GM12878 (cell line): Measurements from ENCODE around the gene CTBP1.

ENCODE experiments used
- BRCA1 ChIP-seq: IDR thresholded peaks from 2 replicates; pipeline ENCODE4 v1.6.1; 2011; ENCODE audit warnings: low read depth, low read length, improper control_type of control experiment
- EGR1 ChIP-seq, 2 experiments: IDR thresholded peaks; 1 replicate in 1 of 2; 2 replicates in 1 of 2; pipeline ENCODE4 v1.6.1; 2011 to 2012; ENCODE audit warnings: low read depth in 2 of 2, low read length in 2 of 2, borderline replicate concordance in 1 of 2, mild to moderate bottlenecking in 1 of 2, moderate library complexity in 1 of 2
- HDGF ChIP-seq: fragments of 450-650 bp; IDR thresholded peaks from 2 replicates; pipeline ENCODE4 v1.6.1; 2016; ENCODE audit warnings: antibody characterized with exemption
- MEF2A ChIP-seq: IDR thresholded peaks from 2 replicates; pipeline ENCODE4 v1.6.1; 2011; ENCODE audit warnings: low read depth, mild to moderate bottlenecking, low read length, moderate library complexity; ENCODE audit not compliant: insufficient read depth
- MYC ChIP-seq: IDR thresholded peaks from 2 replicates; pipeline ENCODE4 v1.6.1; 2011; ENCODE audit warnings: mild to moderate bottlenecking, low read length, moderate library complexity, inconsistent platforms; ENCODE audit not compliant: insufficient read depth, insufficient replicate concordance, insufficient read length, severe bottlenecking
- NFIC ChIP-seq: IDR thresholded peaks from 2 replicates; pipeline ENCODE4 v1.6.1; 2012; ENCODE audit warnings: low read depth, mild to moderate bottlenecking, inconsistent platforms, low read length, moderate library complexity
- NFYB ChIP-seq: IDR thresholded peaks from 2 replicates; pipeline ENCODE4 v1.6.1; 2011; ENCODE audit warnings: low read depth, mild to moderate bottlenecking, low read length, improper control_type of control experiment, moderate library complexity; ENCODE audit not compliant: insufficient read depth
- TBL1XR1 ChIP-seq: IDR thresholded peaks from 2 replicates; pipeline ENCODE4 v1.6.1; 2012; ENCODE audit warnings: low read depth, low read length, improper control_type of control experiment
- YY1 ChIP-seq: IDR thresholded peaks from 2 replicates; pipeline ENCODE4 v1.6.1; 2011; ENCODE audit warnings: low read depth, mild to moderate bottlenecking, low read length
- TF ChIP-seq, protein P1 (sequence below), 3 experiments: IDR thresholded peaks in 2 of 3; conservative IDR thresholded peaks in 1 of 3; 2 replicates each; pipeline ENCODE4 v1.5.1; 2011; ENCODE audit warnings: low read depth in 3 of 3, low read length in 3 of 3, mild to moderate bottlenecking in 3 of 3, control low read depth in 2 of 3, moderate library complexity in 2 of 3, inconsistent platforms in 1 of 3, mixed read lengths in 1 of 3; ENCODE audit not compliant: control insufficient read depth in 2 of 3, insufficient read depth in 1 of 3; ENCODE audit errors: extremely low read depth in 1 of 3
- TF ChIP-seq, protein P2 (sequence below): fragments of 450-650 bp; IDR thresholded peaks from 2 replicates; pipeline ENCODE4 v1.6.1; 2017; ENCODE audit warnings: mild to moderate bottlenecking

DNA sequence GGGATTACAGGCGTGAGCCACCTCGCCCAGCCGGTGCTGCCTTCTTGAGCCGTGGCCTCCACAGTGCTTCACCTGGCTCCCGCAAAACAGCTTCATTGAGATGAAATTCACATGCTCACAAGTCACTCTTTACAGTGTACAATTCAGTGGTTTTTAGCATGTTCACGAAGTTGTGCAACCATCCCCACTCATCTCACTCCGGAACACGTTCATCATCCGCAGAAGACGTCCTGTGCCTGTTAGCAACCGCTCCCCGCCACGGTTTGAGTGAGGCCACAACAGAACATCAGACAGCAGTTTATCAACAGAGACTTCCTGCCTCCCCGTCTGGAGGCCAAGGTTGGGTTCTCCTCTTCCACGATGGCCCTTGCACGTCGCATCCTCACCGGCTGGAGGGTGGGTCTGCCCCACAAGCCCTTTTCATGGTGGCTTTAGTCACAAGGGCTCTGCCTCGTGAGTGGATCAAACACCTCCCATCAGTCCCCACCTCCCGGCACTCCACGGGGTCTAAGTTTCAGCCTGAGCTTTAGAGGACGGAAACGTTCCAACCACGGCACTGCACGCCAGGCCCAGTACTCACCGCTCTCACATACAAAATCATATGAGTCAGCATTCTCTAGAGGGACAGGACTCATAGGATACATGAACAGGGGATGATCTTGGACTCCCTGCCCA lies 46.9 kb downstream of the CTBP1 start:
- no peak for TF ChIP-seq HDGF
- no peak for TF ChIP-seq MEF2A
- TF ChIP-seq NFYB = no peak
- TF ChIP-seq EGR1 (IDR thresholded peaks at IDR 0.05; ENCODE audit: borderline replicate concordance in 1 of 2, low read depth in 2 of 2, low read length in 2 of 2) = no peak
- TF ChIP-seq YY1 = no peak
- no peak for TF ChIP-seq NFIC
- no peak for TF ChIP-seq TBL1XR1
- no peak for TF ChIP-seq MYC
- TF ChIP-seq, protein P1, sequence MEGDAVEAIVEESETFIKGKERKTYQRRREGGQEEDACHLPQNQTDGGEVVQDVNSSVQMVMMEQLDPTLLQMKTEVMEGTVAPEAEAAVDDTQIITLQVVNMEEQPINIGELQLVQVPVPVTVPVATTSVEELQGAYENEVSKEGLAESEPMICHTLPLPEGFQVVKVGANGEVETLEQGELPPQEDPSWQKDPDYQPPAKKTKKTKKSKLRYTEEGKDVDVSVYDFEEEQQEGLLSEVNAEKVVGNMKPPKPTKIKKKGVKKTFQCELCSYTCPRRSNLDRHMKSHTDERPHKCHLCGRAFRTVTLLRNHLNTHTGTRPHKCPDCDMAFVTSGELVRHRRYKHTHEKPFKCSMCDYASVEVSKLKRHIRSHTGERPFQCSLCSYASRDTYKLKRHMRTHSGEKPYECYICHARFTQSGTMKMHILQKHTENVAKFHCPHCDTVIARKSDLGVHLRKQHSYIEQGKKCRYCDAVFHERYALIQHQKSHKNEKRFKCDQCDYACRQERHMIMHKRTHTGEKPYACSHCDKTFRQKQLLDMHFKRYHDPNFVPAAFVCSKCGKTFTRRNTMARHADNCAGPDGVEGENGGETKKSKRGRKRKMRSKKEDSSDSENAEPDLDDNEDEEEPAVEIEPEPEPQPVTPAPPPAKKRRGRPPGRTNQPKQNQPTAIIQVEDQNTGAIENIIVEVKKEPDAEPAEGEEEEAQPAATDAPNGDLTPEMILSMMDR (IDR thresholded peaks at IDR 0.05 in 2 of 3, conservative IDR thresholded peaks at IDR 0.05 in 1 of 3; ENCODE audit: control insufficient read depth in 2 of 3, extremely low read depth in 1 of 3, insufficient read depth in 1 of 3, low read depth in 3 of 3, low read length in 3 of 3) = no peak
- TF ChIP-seq, protein P2, sequence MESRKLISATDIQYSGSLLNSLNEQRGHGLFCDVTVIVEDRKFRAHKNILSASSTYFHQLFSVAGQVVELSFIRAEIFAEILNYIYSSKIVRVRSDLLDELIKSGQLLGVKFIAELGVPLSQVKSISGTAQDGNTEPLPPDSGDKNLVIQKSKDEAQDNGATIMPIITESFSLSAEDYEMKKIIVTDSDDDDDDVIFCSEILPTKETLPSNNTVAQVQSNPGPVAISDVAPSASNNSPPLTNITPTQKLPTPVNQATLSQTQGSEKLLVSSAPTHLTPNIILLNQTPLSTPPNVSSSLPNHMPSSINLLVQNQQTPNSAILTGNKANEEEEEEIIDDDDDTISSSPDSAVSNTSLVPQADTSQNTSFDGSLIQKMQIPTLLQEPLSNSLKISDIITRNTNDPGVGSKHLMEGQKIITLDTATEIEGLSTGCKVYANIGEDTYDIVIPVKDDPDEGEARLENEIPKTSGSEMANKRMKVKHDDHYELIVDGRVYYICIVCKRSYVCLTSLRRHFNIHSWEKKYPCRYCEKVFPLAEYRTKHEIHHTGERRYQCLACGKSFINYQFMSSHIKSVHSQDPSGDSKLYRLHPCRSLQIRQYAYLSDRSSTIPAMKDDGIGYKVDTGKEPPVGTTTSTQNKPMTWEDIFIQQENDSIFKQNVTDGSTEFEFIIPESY = no peak
- TF ChIP-seq BRCA1 = no peak
